ACC112 (cell line): Measurements from ENCODE around the gene IL1RL2.
A peak's percentile ranks its signal among the peaks of the same experiment; 100 is the strongest.

Experiments
- H2AFZ ChIP-seq: fragments of 200-600 bp; sonication (generic); one replicate; pipeline ENCODE4 v1.6.0; 2017; ENCODE audit warnings: antibody characterized with exemption, low read length; ENCODE audit not compliant: unreplicated experiment
- H3K27ac ChIP-seq: fragments of 200-600 bp; sonication (generic); 2 replicates; pipeline ENCODE4 v1.5.1; 2014; ENCODE audit warnings: low read depth, mild to moderate bottlenecking, antibody characterized with exemption, low read length, moderate library complexity
- H3K27me3 ChIP-seq: fragments of 200-600 bp; sonication (generic); 2 replicates; pipeline ENCODE4 v1.6.1; 2014; ENCODE audit warnings: mild to moderate bottlenecking, antibody characterized with exemption, low read length, moderate library complexity, mixed read lengths; ENCODE audit not compliant: insufficient read depth
- H3K36me3 ChIP-seq: fragments of 200-600 bp; sonication (generic); 2 replicates; pipeline ENCODE4 v1.6.1; 2016; ENCODE audit warnings: mild to moderate bottlenecking, antibody characterized with exemption, low read length, moderate library complexity, mixed read lengths; ENCODE audit not compliant: insufficient read depth
- H3K4me1 ChIP-seq: fragments of 200-600 bp; sonication (generic); one replicate; pipeline ENCODE4 v1.6.1; 2016; ENCODE audit warnings: low read length, mixed read lengths; ENCODE audit not compliant: insufficient read depth, unreplicated experiment, control insufficient read depth
- H3K4me3 ChIP-seq: fragments of 200-600 bp; sonication (generic); 2 replicates; pipeline ENCODE4 v1.5.1; 2014; ENCODE audit warnings: mild to moderate bottlenecking, low read depth, low read length
- H3K79me2 ChIP-seq: fragments of 200-600 bp; sonication (generic); one replicate; pipeline ENCODE4 v1.6.0; 2016; ENCODE audit warnings: low read length; ENCODE audit not compliant: control insufficient read depth, unreplicated experiment, insufficient read depth

IL1RL2 gene

DNA sequence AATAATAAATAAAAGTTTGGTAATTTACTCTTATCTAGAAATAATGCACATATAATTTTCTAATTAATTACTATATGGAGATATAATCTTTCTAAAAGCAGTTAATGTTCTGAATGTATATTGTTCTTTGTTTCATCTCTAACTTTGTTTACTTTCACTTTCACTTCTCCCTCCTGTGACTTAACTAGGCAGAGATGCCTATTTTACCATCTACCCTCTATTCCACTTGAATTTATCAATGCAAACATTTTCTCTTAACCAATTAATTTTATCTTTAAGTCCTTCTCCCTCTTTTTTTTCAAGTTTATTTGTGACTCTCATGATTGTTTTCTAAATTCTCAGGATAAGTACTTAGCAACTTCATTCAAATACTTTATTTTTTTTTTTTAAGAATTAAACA lies 69.5 kb downstream of the IL1RL2 start:
- Histone ChIP-seq H3K27ac (peak overlapping the region; percentile 92), H3K4me3 (peak overlapping the region; percentile 65), H3K4me1 (peaks cover 39% of the 10 kb centered on the region), H2AFZ (peak overlapping the region; percentile 96), H3K27me3 (no peaks in the 10 kb centered on the region), H3K36me3 (no peaks in the 10 kb centered on the region), H3K79me2 (no peaks in the 10 kb centered on the region)

DNA sequence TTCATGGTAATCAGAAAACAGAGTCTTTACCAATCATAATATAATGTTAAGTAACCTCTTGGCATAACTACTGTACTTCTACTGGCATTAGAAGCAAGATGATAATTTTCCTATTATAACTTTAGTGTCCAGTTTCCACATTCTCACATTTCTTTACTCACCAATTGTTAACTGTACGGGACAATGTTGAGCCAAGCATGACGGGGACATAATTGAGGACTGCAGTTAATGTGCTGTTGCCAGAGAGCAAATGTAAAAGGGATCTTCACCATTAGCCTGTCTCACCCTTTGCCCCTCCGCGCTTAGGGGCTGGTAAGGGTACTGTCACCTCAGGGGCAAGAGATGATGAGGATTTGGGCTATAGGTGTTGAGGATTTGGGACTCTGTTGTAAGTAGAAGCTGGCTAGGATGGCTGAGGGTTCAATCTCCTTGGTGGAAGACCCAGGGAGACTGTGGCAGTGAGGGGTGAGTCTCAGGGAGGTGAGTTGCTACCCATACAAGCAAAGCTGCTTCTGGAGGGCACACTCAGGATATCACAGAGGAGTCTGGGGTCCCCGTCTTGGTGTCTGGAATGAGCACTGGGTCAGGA lies 70.1 kb downstream of the IL1RL2 start:
- Histone ChIP-seq H3K27me3 (no peaks in the 10 kb centered on the region), H3K36me3 (no peaks in the 10 kb centered on the region), H2AFZ (peak overlapping the region; percentile 96), H3K4me1 (peaks cover 36% of the 10 kb centered on the region), H3K79me2 (no peaks in the 10 kb centered on the region), H3K4me3 (peak overlapping the region; percentile 65), H3K27ac (peak overlapping the region; percentile 92)

DNA sequence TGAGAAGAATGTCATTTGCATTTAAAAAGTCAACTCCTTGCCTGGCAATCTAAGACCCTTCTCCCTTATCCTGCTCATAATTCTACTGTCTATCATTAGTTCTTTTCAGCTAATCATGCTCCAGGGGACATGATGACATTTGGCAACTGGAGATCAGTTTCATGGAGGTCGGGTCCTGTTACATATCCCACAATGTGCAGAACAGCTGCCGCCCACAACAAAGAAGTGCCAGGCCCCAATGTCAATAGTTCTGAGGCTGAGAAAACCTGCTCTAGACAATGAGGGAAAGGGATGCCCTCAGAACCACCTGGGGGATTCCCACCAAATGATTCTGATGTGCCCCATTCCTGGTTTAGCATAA lies 71.2 kb downstream of the IL1RL2 start:
- Histone ChIP-seq H3K36me3 (no peaks in the 10 kb centered on the region), H3K27ac (peak overlapping the region; percentile 92), H3K4me3 (no peak overlapping the region), H2AFZ (peak overlapping the region; percentile 48), H3K79me2 (no peaks in the 10 kb centered on the region), H3K27me3 (no peaks in the 10 kb centered on the region), H3K4me1 (peaks cover 31% of the 10 kb centered on the region)

DNA sequence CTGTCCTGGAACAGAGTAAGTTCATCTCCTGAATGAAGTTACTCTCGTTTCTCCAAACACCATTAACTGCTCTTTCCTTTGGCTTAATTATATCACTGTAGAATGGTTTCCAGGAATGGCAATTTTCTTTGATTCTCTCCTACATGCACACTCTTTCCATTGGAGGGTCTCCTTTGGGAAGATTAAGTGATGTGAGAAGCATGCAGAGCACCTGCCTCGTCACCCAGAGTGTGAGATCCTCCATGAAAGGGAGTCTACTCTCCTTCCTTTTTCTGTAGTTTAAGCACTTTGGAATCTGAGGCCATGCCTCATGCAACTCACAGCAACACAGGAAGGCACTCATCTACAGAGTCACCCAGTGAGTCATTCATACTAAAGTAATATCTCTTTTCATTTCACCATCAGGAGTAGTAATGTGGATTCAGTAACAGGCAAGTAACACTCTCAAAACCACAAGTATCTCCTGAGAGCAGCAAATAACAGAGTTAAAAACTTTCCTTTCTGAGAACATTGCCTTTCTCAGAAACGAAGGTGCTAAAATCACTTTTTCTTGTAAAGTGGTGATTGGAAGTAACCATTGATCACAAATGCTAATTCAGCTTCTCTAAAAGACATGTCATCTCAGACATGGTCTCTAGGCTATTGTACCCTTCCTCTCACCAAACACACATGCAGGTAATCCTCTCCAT lies 71.7 kb downstream of the IL1RL2 start:
- peak overlapping the region; percentile 48 for H2AFZ ChIP-seq
- peaks cover 26% of the 10 kb centered on the region for H3K4me1 ChIP-seq
- peak overlapping the region; percentile 92 for H3K27ac ChIP-seq
- H3K4me3 ChIP-seq: peak overlapping the region; percentile 44; the same call in 1 of the 2 replicates
- H3K36me3 ChIP-seq: no peaks in the 10 kb centered on the region
- H3K79me2 ChIP-seq: no peaks in the 10 kb centered on the region
- no peaks in the 10 kb centered on the region for H3K27me3 ChIP-seq

DNA sequence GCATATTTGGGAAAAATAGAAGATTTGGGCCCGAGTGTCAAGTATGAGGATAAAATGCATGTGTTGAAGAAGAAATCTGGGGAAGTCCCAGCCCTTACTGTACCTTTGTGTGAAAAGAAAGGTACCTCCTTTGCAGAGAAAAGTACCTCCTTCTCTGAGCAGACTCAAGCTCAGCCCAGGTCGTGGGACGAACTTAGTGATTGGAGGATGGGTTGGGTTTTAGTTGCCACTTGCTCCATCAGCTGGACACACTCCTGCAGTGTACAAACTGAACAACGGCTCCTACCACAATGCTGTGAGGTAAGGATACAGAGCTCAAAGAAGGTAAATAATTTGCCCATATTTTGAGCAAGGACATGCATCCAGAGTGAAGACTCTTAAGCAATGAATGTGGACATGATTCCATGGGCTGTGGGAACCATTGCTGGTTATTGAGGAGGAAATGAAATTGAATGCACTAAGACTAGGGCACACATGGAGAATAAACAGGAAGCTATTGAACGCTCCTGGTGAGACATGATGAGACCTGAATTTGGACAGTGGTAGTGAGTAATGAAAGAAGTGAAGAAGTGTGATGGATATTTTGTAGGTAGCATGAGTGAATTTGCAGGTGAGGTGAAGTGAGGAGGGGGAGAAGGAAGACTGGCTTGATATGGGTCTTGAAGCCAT lies 74.8 kb downstream of the IL1RL2 start:
- H3K4me3 ChIP-seq: no peak overlapping the region
- no peak overlapping the region for H2AFZ ChIP-seq
- H3K36me3 ChIP-seq: no peaks in the 10 kb centered on the region
- no peak overlapping the region for H3K27ac ChIP-seq
- no peaks in the 10 kb centered on the region for H3K79me2 ChIP-seq
- peaks cover 24% of the 10 kb centered on the region for H3K4me1 ChIP-seq
- H3K27me3 ChIP-seq: no peaks in the 10 kb centered on the region

DNA sequence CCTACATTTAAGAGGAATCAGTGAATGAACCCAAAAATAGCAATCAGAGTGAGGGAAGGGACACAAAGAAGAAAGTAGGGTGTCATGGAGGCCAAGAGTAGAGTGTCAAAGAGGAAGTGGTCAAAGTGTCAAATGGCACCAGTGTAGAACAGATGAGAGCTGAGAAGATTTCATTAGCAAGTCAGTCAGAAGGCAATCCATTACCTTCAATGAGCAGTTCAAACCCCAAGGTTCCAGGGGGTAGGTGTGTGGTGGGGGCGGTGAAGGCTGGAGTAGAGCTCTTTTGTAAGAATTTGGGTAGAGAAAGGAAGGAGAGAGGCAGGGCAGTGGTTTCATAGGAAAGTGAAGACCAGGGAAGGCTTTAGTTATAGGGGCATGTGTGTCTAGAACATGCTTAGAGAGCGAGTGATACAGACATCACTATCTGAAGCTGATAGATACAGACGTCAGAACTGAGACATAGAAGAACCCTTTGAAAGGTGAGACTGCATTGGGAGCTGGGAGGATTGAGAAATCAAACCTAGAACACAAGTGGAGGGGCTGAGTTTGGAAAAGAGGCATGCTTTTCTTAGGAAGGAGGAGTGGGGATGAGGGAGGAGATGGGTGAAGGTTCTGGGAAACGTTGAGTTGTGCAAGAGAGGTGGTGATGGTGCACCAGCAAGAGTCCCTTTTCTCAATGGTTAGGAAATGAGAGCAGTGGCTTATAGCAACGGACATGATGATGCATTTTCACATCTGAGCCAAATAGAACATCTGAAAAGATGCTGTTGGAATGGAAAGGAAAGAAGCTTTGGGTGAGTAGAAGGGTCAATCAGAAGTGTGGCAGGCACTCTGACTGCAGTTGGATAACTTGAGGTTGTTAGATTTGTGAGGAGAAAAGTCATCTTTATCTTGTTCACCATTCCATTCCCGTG lies 75.7 kb downstream of the IL1RL2 start:
- H3K4me1 ChIP-seq: peaks cover 16% of the 10 kb centered on the region
- no peaks in the 10 kb centered on the region for H3K27me3 ChIP-seq
- no peak overlapping the region for H3K4me3 ChIP-seq
- H3K36me3 ChIP-seq: no peaks in the 10 kb centered on the region
- H3K79me2 ChIP-seq: no peaks in the 10 kb centered on the region
- no peak overlapping the region for H3K27ac ChIP-seq
- no peak overlapping the region for H2AFZ ChIP-seq

DNA sequence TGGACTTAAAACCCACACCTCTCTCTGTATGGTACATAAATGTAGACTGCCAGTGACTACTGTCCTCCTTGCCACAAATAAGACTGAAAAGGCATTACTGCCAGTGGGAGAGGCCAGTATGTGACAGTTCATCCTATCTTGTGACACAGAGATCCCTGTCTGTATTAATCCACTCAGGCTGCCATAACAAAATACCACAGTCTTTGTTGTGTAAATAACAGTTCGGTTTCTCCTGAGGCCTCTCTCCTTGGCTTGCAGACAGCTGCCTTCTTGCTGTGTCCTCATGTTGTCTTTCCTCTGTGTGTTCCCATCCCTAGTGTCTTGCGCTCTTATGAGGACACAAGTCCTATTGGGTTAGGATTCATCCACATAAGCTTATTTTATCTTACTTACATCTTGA lies 78.1 kb downstream of the IL1RL2 start:
- Histone ChIP-seq H3K27me3 (no peaks in the 10 kb centered on the region), H3K4me1 (no peaks in the 10 kb centered on the region), H2AFZ (no peak overlapping the region), H3K36me3 (no peaks in the 10 kb centered on the region), H3K79me2 (no peaks in the 10 kb centered on the region), H3K4me3 (no peak overlapping the region), H3K27ac (no peak overlapping the region)

DNA sequence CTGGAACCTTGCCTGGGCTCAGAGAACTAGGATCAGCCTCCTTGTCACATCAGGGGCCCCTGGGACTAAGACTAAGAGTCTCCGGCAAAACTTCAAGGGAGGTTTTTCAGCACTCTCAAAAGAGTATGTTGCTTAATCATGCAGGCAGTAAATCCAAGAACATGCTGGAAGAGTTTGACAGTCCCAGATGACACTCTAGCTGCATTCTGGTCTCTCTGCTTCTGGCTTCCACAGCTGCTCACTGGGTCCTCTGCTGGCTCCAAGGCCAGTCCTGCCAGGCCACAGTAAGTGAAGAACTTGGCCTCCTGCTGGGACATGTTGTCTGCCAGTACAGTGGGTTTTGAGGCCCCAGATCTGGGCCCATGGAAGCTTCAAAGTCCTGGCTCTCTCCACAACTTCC lies 79.4 kb downstream of the IL1RL2 start:
- Histone ChIP-seq H2AFZ (no peak overlapping the region), H3K27ac (no peak overlapping the region), H3K36me3 (no peaks in the 10 kb centered on the region)

DNA sequence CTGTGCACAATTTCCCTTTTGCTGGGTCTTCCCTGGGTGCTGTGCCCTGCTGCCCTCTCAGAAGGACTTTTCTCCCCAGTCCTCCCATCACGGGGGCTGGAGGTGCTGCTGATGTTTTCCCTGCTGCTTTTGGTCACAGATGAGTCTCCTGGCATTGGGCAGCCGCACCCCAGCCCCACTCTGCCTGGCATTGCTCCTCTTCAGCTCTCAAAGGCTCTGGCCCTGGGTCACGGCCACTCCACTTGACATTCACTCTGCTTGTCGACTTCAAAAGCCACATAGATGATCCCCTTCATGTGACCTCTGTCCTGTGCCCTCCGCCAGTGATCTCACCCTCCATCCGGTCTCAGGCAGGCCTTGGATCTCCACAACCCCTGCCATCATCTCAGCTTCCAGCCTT lies 81.0 kb downstream of the IL1RL2 start:
- no peaks in the 10 kb centered on the region for H3K36me3 ChIP-seq
- H2AFZ ChIP-seq: no peak overlapping the region
- no peak overlapping the region for H3K27ac ChIP-seq
- H3K4me3 ChIP-seq: no peak overlapping the region
- no peaks in the 10 kb centered on the region for H3K4me1 ChIP-seq
- no peaks in the 10 kb centered on the region for H3K79me2 ChIP-seq
- no peaks in the 10 kb centered on the region for H3K27me3 ChIP-seq

More for the DNA sequence above, 79.4 kb downstream of the IL1RL2 start:
- Histone ChIP-seq H3K4me1 (no peaks in the 10 kb centered on the region), H3K27me3 (no peaks in the 10 kb centered on the region), H3K4me3 (no peak overlapping the region), H3K79me2 (no peaks in the 10 kb centered on the region)

DNA sequence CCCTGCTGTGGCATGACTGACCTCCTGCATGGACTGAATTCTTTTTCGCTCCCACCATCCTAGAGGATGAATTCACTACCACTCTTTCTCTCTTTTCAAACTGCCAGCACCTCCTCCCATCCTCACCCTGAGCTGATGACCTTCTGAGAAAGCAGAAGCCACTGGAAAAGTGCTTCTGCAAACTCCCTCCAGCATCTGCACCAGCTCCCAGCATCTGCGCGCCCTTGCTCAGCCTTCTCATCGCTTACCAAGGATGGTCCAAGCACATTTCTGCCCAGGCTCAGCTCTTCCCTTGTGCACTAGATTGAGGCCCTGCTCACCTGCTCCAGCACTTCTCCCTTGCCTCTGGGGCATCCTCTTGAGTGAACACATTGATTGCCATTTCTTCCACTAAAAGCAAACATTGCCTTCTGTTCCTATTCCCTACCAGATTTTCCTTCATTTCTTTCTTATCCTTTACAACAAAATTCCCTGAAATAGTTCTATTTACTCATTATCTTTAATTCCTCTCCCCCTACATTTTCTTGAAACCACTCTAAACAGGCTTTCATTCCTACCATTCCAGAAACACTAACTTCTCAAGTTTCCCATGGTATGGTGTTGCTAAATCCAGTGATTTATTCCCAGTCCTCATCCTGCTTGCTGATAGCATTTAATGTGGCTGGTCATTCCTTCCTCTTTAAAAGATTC lies 81.8 kb downstream of the IL1RL2 start:
- no peak overlapping the region for H3K27ac ChIP-seq
- no peaks in the 10 kb centered on the region for H3K27me3 ChIP-seq
- no peaks in the 10 kb centered on the region for H3K4me1 ChIP-seq
- H3K79me2 ChIP-seq: no peaks in the 10 kb centered on the region
- H3K4me3 ChIP-seq: no peak overlapping the region
- no peaks in the 10 kb centered on the region for H3K36me3 ChIP-seq
- no peak overlapping the region for H2AFZ ChIP-seq
